Measurements from ENCODE around the gene EFNA2.

- TF ChIP-seq CTCF (IDR thresholded peaks at IDR 0.05), result no peak
- TF ChIP-seq POLR2A (IDR thresholded peaks at IDR 0.05), result no peak
Observed at GRCh38 chr19:1324806-1325567, 39.3 kb downstream of the EFNA2 start.
